ENCODE measurements around the gene SUSD4.

The SUSD4 gene

DNA sequence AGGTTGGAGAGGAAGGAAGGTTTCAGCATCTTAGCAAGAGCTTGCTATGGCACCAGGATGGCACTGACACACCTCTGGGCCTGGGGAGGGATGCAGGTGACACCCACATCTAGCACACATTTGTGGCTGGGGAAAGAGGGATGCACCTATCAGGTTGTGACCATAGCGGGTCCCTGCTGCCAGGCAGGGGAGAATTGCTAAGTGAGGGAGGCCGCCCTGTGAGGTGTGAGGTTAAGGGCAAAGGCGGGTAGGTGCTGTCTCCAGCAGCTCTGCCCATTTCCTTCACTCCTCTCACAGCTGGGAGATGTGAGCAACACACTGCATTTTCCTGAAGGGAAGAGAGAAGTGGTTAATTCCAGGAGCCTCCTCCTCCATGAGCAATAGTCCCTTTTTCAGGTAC, 137.7 kb downstream of the SUSD4 start:
- DNase-seq, result no peak

DNA sequence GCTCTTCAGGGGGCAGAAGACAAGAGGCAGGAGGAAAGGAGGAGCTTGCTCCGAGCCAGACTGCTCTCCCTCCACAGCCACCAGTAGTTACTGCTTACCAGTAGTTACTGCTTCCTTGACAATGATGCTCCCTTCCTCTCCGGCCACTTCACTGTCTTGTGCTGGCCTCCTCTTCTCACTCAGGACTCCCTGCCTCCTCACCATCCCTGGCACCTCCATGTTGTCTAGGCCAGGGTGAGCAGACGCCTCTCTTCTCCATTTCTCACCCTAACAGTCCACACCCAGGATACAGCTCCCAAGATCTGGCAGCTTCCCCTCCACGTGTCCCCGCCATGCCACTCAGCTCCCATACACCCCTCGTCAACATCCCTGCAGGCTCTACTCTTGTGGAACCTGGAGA, 138.5 kb downstream of the SUSD4 start:
- DNase-seq, result no peak

DNA sequence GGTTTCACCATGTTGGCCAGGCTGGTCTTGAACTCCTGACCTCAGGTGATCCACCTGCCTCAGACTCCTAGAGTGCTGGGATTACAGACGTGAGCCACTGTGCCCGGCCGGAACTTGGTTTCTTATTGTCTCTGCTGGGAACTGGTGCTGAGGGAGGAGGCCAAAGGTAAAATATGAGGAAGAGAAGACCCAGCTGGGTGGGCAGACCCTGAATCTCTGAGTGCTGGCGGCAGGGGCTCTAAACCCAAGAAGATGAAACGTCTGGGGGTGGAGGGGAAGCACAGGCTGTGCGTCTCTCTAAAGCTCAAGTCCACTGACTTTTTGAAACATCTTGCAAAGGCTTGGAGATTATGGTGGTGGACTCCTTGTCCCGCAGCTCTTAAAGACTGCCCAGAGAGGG, 138.9 kb downstream of the SUSD4 start:
- DNase-seq, result no peak

DNA sequence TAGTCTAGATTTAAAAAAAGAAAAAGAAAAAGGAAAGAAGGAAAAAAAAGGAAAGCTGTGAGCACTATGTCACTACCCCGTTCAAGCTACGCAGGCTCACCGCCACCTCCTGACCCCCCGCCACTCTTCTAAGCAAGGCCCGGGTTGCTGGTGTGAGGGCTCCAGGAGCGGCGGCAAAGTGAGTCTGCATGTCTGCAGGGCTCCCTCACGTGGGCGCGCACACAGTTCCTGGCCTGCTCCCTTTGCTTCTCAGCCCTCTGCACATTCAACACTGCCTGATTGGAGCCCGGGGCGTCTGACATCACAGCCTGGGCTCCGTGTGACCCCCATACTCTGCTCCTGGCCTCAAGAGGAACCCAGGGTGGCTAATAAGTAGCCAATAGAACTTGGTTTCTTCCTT, 139.5 kb downstream of the SUSD4 start:
- no peak for DNase-seq

DNA sequence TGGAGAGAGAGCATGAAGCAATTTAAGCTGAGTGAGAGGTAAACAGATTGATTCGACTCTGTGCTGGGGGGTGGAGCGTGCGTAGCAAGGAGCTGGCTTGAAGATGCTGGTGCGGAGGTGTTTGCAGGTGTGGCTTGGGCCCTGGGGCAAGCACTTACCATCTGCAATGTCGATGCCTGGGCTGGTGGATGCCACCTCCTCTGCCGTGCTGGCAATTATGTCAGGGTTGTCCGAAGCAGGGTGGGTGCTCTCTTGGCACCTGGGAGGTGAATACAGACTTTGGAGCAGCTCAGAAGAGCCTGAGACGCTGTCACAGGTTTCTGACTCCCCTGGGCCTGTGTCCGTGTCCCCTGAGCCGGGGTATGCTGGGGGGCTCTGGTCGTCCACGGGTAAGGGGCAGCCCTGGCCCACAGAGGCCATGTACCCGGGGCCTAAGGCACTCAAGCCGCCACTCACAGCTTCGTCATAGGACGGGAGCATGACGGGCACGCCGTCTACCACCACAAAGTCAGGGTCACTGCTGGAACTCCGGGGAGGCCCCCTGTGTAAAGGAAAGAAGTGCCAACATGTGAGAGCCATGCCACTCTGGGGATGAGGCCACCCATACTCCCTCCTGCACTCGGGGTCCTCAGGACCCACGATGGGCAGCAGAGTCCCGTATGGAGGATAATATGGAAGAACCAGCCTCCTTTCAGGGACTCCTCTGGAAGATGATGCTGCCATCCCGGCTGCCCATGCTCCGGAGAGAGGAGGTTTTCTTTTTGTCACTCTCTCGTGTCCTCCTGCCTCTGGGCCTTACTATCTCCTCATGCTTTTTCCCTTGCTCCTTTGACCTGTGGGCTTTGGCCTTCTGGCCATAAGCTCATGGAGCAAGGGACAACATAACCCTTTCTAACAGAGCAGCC, 140.6 kb downstream of the SUSD4 start:
- no peak for DNase-seq

DNA sequence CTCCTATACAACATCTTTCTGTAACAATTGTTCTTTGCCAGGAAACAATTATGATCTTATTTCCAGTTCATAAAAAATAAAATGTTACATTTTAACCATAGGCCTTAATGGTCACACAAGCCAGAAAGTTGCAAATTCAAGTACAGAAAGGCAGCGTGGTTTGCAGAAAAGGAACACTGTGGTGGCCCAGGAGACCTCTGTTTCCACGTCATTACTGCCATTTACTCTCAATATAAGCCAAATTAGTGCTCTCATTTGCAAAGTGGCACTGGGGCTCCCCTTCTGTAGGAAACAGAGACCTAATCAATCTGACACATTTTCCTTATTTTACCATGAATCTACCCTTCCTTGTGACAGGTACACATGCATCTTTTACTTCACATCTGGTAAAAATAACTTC, 141.6 kb downstream of the SUSD4 start:
- no peak for DNase-seq

DNA sequence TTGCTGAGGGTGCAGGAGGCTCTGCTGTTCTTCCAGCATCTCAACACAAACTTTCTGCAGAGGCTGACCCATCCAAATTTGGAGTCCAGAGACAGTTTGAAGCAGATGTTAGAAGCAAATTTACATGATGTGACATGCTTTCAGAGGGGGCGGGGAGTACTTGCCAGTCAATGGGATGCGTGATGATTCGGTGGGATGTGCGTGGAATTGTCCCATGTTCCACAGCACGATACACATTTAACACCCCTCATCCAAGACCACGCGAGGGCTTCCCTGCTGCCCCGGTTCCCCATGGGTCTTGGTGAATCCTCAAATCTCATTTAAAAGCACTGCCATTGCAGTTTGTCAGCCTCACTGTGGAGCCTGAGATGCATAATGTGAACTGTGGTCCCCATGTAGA, 142.3 kb downstream of the SUSD4 start:
- no peak for DNase-seq

DNA sequence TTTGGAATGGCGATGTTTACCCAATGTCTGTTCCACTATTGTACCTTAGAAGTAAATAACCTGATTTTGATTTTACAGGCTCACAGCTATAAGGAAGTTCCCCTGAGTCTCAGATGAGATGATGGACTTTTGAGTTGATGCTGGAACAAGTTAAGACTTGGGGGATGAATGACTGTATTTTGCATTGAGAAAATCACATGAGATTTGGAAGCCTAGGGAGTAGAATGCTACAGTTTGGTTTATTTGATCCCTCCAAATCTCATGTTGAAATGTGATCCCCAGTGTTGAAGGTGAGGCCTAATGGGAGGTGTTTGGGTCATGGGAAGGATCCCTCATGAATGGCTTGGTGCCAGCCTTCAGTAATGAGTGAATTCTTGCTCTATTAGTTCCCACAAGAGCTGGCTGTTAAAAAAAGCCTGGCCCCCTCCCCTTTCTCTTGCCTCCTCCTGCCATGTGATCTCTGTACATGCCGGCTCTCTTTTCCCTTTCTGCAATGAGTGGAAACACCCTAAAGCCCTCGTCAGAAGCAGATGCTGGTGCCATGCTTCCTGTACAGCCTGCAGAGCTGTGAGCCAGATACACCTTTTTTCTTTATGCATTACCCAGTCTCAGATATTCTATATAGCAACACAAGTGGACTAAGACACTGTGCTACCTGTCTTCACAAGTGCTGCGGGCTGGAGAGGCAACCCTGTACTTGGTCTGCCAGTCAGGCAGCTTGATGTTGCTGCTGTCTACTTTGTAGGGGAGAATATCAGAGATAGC, 143.9 kb downstream of the SUSD4 start:
- no peak for DNase-seq

DNA sequence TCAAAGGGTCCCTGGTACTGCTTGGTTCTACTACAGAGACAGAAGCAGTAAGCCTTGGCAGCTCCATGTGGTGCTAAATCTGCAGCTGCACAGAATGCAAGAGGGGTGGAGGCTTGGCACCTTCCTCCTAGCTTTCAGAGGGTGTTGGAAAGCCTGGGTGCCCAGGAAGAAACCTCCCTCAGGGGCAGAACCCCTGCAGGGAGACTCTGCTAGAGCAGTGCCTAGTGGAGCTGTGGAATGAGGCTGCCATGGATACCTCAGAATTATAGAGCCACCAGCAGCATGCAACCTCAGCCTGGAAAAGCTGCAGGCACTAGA, 144.7 kb downstream of the SUSD4 start:
- no peak for DNase-seq

DNA sequence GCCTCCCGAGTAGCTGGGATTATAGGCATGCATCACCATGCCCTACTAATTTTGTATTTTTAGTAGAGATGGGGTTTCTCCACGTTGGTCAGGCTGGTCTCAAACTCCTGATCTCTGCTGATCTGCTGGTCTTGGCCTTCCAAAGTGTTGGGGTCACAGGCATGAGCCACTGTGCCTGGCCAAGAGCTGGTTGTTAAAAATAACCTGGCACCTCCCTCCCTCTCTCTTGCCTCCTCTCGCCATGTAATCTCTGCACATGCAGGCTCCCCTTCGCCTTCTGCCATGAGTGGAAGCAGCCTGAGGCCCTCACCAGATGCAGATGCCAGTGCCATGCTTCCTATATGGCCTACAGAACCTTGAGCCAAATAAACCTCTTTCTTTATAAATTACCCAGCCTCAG, 146.2 kb downstream of the SUSD4 start:
- DNase-seq, result no peak

DNA sequence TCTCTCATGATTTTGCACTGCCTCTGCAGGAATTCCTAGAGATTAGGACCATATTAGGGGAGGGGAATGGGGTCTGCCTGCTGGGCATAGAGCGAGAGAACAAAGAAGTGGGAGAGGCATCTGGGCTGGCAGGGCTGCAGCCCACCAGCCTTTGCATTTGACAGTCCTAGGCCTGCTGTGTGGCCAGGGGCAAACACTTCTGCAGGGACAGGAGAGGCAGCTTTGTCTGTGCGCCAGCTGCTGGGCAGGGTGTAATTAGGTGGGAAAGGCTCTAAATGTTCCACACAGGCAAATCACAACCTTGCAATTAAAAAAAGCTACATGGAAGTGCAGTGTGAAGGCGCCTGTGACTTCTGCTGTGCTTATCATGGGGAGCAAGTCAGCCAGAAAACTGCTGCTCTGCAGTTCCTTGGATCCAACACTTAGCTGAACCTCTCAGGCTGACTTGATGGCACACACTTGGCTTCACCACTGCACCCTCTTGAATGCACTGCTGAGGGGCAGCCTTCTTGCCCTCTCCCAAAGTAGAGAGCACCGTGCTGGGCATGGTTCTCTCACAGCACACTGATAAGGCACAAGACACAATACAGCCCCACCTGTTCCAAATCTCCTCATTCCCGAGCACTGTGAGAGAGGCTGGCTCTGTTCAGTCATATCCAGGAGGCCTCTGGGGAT, 147.3 kb downstream of the SUSD4 start:
- no peak for DNase-seq

DNA sequence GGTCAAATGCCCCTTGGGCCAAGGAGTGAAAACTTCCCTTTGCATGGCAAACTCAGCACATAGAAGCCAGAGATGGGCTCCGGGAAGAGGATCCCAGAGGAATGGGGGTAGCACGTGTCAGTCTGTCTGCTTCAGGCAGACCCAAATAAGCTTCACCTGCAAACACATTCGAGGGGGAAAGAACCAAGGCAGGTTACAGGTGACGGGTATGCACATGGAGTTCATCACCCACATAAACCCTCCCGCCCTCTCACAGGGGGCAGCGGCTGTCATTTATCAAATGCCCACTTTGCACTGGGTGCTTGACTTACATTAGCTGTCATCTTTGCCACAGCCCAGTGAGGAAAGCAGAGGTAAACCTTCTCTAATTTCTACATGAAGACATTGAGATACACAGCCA, 147.9 kb downstream of the SUSD4 start:
- DNase-seq, result no peak

DNA sequence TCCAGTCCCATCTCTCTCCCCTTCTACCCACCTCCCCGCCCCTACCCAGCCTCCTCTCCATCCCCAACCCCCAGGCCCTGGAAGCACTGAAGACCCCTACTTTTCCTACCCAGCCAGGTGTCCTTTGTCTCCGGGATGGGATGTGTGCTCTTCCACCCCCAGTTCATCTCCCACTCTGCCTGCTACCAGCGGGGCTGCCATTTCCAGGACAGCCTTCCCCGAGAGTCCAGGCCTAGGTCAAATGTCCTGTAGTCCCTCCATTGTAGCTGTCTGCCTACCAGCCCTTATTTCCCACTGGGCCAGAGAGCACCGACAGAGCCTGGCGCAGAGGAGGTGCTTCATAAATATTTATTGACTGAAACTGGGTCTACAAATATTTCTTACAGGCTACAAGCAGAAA, 148.9 kb downstream of the SUSD4 start:
- DNase-seq, result no peak

DNA sequence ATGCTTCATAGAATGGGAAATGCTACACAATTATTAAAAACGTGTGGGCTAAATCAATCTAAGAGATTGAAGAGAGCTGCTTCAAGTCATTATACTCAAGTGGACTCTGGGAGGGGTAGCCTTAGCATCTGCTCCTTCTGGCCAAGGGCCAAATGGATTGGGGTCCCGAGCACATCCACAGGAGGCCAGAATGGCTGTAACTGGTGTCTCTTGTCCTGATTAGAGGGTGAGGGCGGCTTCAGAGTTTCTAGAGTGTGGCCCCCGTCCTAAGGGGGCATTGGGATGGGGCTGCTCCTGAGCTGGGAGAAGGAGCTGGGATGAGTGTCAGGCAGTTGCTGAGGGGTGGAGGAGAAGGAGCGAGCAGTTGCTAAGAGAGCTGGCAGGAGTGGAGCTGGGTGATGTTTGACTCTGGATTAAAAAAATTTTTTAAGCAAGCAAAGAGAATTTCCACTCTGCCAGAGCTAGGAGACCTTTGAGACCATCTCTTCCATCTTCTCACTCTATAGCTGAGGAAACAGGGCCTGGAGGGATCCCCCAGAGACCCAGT, 149.6 kb downstream of the SUSD4 start:
- no peak for DNase-seq

DNA sequence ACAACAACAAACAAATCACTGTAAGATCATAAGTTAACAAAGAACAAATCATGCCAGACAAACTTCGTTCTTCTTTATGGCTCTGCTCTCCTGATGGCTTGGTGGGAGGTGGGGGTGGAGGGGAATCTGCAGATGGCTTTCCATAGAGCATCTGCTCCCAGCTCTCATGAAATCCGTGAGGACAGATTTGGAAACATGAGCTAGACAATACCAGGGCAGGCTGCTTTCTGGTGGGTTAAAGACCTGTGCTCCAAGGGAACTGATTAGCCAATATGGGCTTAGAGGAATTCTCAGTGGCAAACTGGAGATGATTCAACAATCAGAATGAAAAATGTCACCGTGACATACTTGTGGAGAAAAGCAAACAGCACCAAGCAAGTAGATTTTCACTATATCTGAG, 151.5 kb downstream of the SUSD4 start:
- DNase-seq, result no peak

DNA sequence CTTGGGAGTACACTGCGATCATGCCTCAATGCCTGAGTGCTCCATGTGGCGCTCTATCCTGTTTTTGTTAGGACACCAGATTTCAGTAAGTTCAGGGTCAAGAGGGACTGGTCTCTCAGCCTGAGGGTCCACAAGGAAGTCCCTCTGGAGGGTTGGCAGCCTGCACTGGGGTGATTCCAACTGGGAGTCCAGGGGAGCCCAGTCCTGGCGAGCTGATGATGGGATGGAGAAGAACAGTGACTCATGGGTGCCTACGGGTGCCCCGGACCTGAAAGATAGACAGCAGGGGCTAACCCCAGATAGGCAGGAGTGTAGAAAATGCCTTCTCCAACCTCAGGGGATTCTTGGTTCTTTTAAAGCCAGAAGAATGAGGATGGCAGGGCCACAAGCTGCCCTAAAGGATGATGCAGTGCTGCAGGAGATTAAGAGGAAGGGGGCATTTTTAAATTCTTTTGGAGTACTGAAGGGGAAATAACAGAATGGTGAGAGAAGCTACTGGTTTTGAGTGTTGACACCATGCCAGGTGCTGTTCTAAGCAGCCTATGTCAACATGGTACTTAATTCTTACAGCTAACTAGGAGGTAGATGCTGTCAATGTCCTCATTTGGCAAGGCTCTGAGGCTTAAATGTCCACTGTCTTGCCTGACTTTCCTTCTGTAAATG, 152.5 kb downstream of the SUSD4 start:
- no peak for DNase-seq

DNA sequence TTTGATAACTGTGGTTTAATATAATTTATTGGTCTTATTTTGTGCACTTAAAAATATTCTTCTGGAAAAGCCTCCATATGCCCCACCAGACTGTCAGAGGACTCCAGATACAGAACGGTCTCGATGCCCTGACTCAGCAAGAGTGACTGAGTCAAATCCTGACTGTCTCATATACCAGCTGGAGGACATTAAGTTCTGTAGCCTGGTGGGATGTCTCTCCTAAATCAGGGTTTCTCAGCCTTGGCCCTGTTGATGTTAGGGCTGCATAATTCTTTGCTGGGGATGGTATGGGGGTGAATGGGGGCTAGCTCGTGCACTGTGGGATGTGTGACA, 153.2 kb downstream of the SUSD4 start:
- no peak for DNase-seq

DNA sequence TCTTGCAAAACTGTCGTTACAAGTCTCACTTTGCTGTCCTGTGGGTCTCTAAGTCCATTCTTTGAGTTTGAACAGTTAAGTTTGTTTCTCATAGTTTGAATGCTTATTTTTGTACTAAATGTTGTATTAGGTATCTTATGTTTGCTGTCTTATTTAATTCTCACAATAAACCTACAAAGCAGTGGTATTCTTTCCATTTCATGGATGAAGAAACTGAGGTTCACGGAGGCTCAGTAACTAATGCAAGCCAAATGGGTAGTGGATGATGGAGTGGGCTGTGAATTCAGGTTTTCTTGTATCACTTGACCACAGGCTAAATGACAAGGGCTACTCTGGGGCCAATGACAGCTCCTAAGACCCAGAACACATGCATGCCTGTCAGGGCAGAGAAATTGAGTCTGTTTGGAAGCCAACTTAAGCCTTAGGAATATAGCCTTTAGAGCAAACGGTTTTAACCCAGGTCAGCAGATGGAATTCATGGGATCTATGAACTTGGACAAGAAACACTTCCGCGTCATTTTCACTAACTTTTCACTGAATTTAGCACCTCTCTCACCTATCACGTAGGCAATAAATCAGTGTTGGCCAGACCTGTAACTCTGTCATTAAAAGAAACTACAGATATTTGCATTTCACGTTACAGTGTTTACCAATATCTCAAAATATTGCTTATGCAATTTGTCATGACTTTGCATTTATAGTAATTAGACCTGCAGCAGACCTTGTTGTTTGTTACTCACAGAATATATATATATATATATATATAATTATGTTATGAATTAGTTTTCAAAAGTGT, 153.8 kb downstream of the SUSD4 start:
- DNase-seq, result no peak

DNA sequence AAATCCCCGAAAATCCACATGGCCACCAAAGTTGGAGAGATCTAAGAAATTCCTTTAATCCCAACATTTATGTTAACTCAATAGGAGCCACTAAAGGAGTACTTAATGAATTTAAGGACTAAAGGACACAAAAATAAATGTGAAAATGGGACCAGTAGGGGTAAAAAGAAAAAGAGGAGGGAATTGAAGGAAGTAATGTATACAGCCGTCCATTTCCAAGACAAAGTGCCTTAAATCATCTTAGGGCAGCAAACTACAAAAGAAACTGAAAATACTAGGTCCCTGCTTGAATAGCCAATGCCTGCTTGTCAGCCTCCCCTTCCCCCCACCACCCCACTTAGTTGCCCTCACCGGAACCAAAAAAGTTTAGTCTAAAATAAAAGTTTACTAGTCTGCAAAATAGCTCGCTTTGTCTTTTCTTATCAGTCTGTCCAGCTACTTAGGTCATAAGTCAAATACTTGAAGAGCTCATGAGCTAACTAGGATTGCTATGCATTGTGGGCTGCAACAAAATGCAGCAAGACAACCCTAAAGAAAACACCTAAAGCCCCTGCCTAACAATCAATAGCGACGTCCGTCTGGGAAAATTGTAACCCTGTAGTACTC, 154.6 kb downstream of the SUSD4 start:
- no peak for DNase-seq

DNA sequence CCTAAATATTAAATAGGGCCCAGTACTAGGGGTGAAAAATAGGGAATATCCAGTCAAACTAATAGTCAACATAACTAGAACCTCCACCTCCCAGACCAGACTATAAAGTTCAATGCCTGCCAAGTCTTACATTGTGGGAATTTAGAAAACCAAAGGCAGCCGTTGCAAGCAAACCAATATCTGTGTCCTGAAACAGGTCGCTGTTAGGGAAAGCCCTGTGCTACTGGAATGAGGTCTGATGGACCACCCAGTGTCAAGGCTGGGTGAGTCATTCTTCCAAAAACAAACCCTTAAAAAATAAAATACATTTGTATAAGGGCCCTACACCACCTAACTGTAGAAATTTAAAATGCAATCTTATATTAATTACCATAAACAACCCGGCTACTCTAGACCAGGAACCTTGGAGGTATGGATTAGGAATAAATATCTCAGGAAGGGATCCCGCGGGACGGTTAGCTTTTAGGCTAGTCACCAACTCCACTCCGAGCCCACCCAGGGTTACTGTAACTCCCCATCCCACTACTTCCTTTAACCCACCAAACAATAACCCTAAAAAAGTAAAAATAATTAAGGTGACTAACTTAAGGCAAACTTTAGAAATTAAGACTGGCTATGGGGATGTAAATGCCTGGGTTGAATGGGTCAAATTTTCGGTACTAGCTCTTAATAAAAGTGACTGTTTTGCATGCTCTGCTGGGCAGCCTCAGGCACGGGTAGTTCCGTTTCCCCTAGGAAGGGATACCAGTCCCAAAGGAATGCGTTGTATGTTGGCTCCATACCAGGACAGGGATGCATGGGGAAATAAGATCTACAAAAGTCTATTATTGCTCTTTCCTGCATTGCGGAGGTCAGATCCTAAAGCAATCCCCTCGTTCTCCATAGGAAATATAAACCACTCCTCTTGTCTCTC, 155.6 kb downstream of the SUSD4 start:
- DNase-seq, result no peak

Measured in CD4-positive, alpha-beta T cell treated with Interleukin-17A for 1 hour (primary cell).